ENCODE results near the gene RXRG. TPM values are rescaled to one million over a fixed set of nuclear protein-coding genes. Genes with fewer than 3 reads are reported as not detected.

RXRG gene
- total and polyA plus RNA-seq, 2 of the 8 experiments (the other 6 are each of a cell fraction or from before 2014, with no cell fraction given), result not detected

DNA sequence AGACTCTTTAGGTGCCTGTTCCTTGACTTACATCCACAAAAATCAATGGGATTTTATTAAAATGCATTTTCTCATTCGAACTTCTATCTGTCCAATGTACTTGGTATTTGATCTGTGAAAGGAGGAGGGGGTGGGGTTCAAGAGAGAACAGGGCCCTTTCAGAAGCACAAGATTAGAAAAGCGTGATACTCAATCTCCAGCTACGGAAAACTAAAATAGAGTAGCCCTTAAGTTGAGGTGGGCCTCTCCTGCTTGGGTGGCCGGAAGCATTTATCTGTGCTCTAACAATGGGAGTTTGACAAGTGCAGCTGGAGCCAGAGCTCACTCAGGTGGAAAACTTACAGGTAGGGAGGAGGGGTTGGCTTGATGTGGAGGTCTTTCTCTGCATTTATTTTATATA, 462 bp upstream of the RXRG start:
- DNase-seq (ENCODE audit: low read depth in 1 of 2, low spot score in 2 of 2) (no peak), FAIRE-seq (no peak)
- Histone ChIP-seq H2AK5ac (ENCODE audit: low read depth, low read length) (no peak overlapping the region), H2BK12ac (ENCODE audit: low read depth, low read length) (no peak overlapping the region), H3K56ac (replicated peaks; ENCODE audit: insufficient read length, low read depth, low read length) (no peak overlapping the region), H3K4me3 (ENCODE audit: extremely low read depth in 1 of 4, insufficient read depth in 2 of 4, low read depth in 3 of 4, low read length in 4 of 4) (peak overlapping the region; percentile 1 to 52 (median 21); a peak in 5 of 8 replicates), H3K79me1 (ENCODE audit: low read depth, low read length) (no peaks in the 10 kb centered on the region), H3K4me2 (ENCODE audit: insufficient read depth in 1 of 2, low read depth in 2 of 2, low read length in 2 of 2) (peak overlapping the region; percentile 62 to 70), H3K9ac (replicated peaks in 1 of 4; ENCODE audit: extremely low read depth in 1 of 4, low read depth in 3 of 4, low read length in 3 of 4) (no peak overlapping the region), H4K8ac (ENCODE audit: extremely low read depth, insufficient read depth, low read length) (no peak overlapping the region; the same call in 1 of the 2 replicates), H3K14ac (ENCODE audit: insufficient read length) (no peak overlapping the region), H2BK5ac (ENCODE audit: low read depth, low read length) (no peak overlapping the region), H4K91ac (replicated peaks; ENCODE audit: insufficient read length, low read length) (no peak overlapping the region), H2BK20ac (ENCODE audit: low read length) (no peak overlapping the region), H2AFZ (ENCODE audit: low read length) (no peak overlapping the region), H3K36me3 (ENCODE audit: control insufficient read depth in 2 of 4, insufficient read depth in 4 of 4, low read length in 3 of 4) (no peaks in the 10 kb centered on the region), H3K9me3 (ENCODE audit: insufficient read depth in 2 of 2, low read depth in 1 of 2, low read length in 1 of 2) (no peaks in the 10 kb centered on the region), H2BK120ac (replicated peaks; ENCODE audit: low read depth, low read length) (no peak overlapping the region), H3K23me2 (ENCODE audit: low read depth, low read length) (no peaks in the 10 kb centered on the region; the same call in 1 of the 2 replicates), H3K79me2 (ENCODE audit: control insufficient read depth in 1 of 2, insufficient read depth in 2 of 2, low read length in 2 of 2) (no peaks in the 10 kb centered on the region), H3K4ac (replicated peaks; ENCODE audit: insufficient read length, low read depth, low read length) (no peak overlapping the region), H3K27ac (ENCODE audit: low read depth, low read length) (no peak overlapping the region), H4K5ac (ENCODE audit: insufficient read length, low read depth, low read length) (no peak overlapping the region), H3K4me1 (replicated peaks in 1 of 4; ENCODE audit: control insufficient read depth in 3 of 4, insufficient read depth in 4 of 4, low read length in 3 of 4) (peaks cover 10 to 19% (median 14%) of the 10 kb centered on the region in 4 experiments; a peak in 6 of 7 replicates), H3K27me3 (replicated peaks in 1 of 4; ENCODE audit: control insufficient read depth in 3 of 4, extremely low read depth in 1 of 4, insufficient read depth in 3 of 4, low read length in 3 of 4) (peaks cover 35 to 74% (median 60%) of the 10 kb centered on the region in 4 experiments), H3K18ac (ENCODE audit: extremely low read depth, low read length) (no peak overlapping the region), H2BK15ac (ENCODE audit: low read length) (no peak overlapping the region), H4K20me1 (replicated peaks in 1 of 2; ENCODE audit: control insufficient read depth in 1 of 2, insufficient read depth in 2 of 2, low read length in 2 of 2) (peaks cover 2 to 6% of the 10 kb centered on the region in 2 experiments), H3K23ac (ENCODE audit: insufficient read length) (no peak overlapping the region)
- CTCF ChIA-PET (ENCODE audit: partially characterized antibody), result interaction anchor here (1.1 to 1.6 kb wide), 2 partner anchors 10 to 147 kb away, joined by 3 to 4 read pairs; no protein-coding TSS in a partner anchor
- WGBS, 2 experiments (ENCODE audit: extremely low coverage in 1 of 2, insufficient coverage in 1 of 2, insufficient read length in 1 of 2, insufficient replicate concordance in 2 of 2, low coverage in 1 of 2, low lambda C conversion rate in 2 of 2, missing lambda C conversion rate in 1 of 2), result 37% methylated on average over 4 of the region's 4 CpGs; no CpG with 5 or more reads in 1 of the 2 experiments
- POLR2A ChIA-PET (ENCODE audit: partially characterized antibody), result interaction anchor here (0.6 to 1.8 kb wide), 2 partner anchors 9 to 159 kb away, joined by 3 to 5 read pairs; no protein-coding TSS in a partner anchor
- TF ChIP-seq EP300 (IDR thresholded peaks at IDR 0.05; ENCODE audit: borderline replicate concordance in 1 of 2, low read depth in 2 of 2, low read length in 2 of 2), result no peak
- TF ChIP-seq RNF2 (IDR thresholded peaks at IDR 0.05; ENCODE audit: borderline replicate concordance, low read depth, low read length, missing control alignments, poor library complexity, severe bottlenecking), result no peak
- TF ChIP-seq TAF7 (optimal IDR thresholded peaks at IDR 0.05; ENCODE audit: borderline replicate concordance, low read depth, low read length), result no peak
- TF ChIP-seq POLR2AphosphoS5 (IDR thresholded peaks at IDR 0.05; ENCODE audit: low read depth, low read length), result no peak
- no peak for TF ChIP-seq POU5F1 (IDR thresholded peaks at IDR 0.05; ENCODE audit: low read depth, low read length)
- TF ChIP-seq SP4 (IDR thresholded peaks at IDR 0.05; ENCODE audit: low read length), result no peak
- TF ChIP-seq HDAC6 (IDR thresholded peaks at IDR 0.05; ENCODE audit: low read depth, low read length), result no peak
- TF ChIP-seq JUND (IDR thresholded peaks at IDR 0.05; ENCODE audit: low read length), result no peak
- no peak for TF ChIP-seq SIRT6 (IDR thresholded peaks at IDR 0.05; ENCODE audit: low read length)
- TF ChIP-seq, protein P1, sequence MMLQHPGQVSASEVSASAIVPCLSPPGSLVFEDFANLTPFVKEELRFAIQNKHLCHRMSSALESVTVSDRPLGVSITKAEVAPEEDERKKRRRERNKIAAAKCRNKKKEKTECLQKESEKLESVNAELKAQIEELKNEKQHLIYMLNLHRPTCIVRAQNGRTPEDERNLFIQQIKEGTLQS (IDR thresholded peaks at IDR 0.05; ENCODE audit: insufficient read depth, low read depth, low read length), result no peak
- no peak for TF ChIP-seq KDM5A (IDR thresholded peaks at IDR 0.05; ENCODE audit: low read length)
- no peak for TF ChIP-seq RFX5 (IDR thresholded peaks at IDR 0.05; ENCODE audit: borderline replicate concordance, low read depth, low read length)
